SU-DHL-6 (cell line): ENCODE data around the gene KRT79.
A peak's percentile ranks its signal among the peaks of the same experiment; 100 is the strongest.

Experiments used
- H2AFZ ChIP-seq: fragments of 200-600 bp; sonication (generic); 2 replicates; pipeline ENCODE4 v1.6.1; 2014; ENCODE audit warnings: low read depth, mild to moderate bottlenecking, moderate library complexity, mixed read lengths, antibody characterized with exemption, low read length; ENCODE audit not compliant: severe bottlenecking
- H3F3A ChIP-seq: fragments of 200-600 bp; shearing (Covaris generic); 2 replicates; pipeline ENCODE4 v1.6.0; 2016; ENCODE audit warnings: antibody characterized with exemption, mild to moderate bottlenecking; ENCODE audit not compliant: insufficient read depth
- H3K27ac ChIP-seq: fragments of 200-600 bp; sonication (generic); 2 replicates; pipeline ENCODE4 v1.5.1; 2016; ENCODE audit warnings: low read depth, mild to moderate bottlenecking, low read length, moderate library complexity, mixed read lengths
- H3K27me3 ChIP-seq: fragments of 200-600 bp; sonication (generic), shearing (Covaris generic); 2 replicates; pipeline ENCODE4 v1.6.0; 2014; ENCODE audit warnings: mild to moderate bottlenecking, low read length
- H3K36me3 ChIP-seq: fragments of 200-600 bp; sonication (generic); 2 replicates; pipeline ENCODE4 v1.6.1; 2014; ENCODE audit warnings: mild to moderate bottlenecking, low read length, mixed read lengths
- H3K4me2 ChIP-seq: fragments of 300-600, 200-600 bp; shearing (Covaris generic), sonication (generic); 2 replicates; pipeline ENCODE4 v1.6.0; 2014; ENCODE audit warnings: low read length, low read depth, mild to moderate bottlenecking; ENCODE audit not compliant: poor library complexity, severe bottlenecking
- H3K4me3 ChIP-seq: fragments of 200-600 bp; sonication (generic); 2 replicates; pipeline ENCODE4 v1.5.1; 2014; ENCODE audit warnings: antibody characterized with exemption, low read length, mild to moderate bottlenecking, mixed read lengths; ENCODE audit not compliant: insufficient read depth, poor library complexity, severe bottlenecking
- H3K79me2 ChIP-seq: fragments of 200-600 bp; sonication (generic); 2 replicates; pipeline ENCODE4 v1.6.1; 2014; ENCODE audit warnings: mild to moderate bottlenecking, low read length, moderate library complexity; ENCODE audit not compliant: insufficient read depth
- H3K9ac ChIP-seq: fragments of 200-600 bp; sonication (generic); 2 replicates; pipeline ENCODE4 v1.7.0; 2014; ENCODE audit warnings: mild to moderate bottlenecking, low read length
- H3K9me2 ChIP-seq: fragments of 200-600 bp; sonication (generic); replicated peaks from 2 replicates; pipeline ENCODE4 v1.6.1; 2014; ENCODE audit warnings: low read length; ENCODE audit not compliant: insufficient read depth
- H3K9me3 ChIP-seq: fragments of 200-600 bp; sonication (generic); 2 replicates; pipeline ENCODE4 v1.6.1; 2014; ENCODE audit warnings: low read length, mixed read lengths; ENCODE audit not compliant: insufficient read depth
- H4K20me1 ChIP-seq: fragments of 200-600 bp; sonication (generic); 2 replicates; pipeline ENCODE4 v1.6.1; 2014; ENCODE audit warnings: low read depth, mild to moderate bottlenecking, antibody characterized with exemption, low read length, moderate library complexity, mixed read lengths
- EZH2phosphoT487 ChIP-seq: fragments of 200-600 bp; sonication (generic), shearing (Covaris generic); conservative IDR thresholded peaks from 2 replicates; pipeline ENCODE4 v1.6.1; 2018; ENCODE audit warnings: mild to moderate bottlenecking, antibody characterized with exemption, low read length, moderate library complexity, mixed read lengths
- TF ChIP-seq, protein P1 (sequence below): fragments of 200-600 bp; sonication (generic); IDR thresholded peaks from one replicate; pipeline ENCODE4 v1.5.1; 2017; ENCODE audit warnings: antibody characterized with exemption, mild to moderate bottlenecking, low read length, moderate library complexity; ENCODE audit not compliant: insufficient read depth, poor library complexity, severe bottlenecking

Gene KRT79

GRCh38 chr12:52878507-52879393 lies 44.6 kb upstream of the KRT79 start:
- H3F3A ChIP-seq = no peaks in the 10 kb centered on the region
- H2AFZ ChIP-seq = peak overlapping the region; percentile 58
- no peak for TF ChIP-seq EZH2phosphoT487
- TF ChIP-seq, protein P1, sequence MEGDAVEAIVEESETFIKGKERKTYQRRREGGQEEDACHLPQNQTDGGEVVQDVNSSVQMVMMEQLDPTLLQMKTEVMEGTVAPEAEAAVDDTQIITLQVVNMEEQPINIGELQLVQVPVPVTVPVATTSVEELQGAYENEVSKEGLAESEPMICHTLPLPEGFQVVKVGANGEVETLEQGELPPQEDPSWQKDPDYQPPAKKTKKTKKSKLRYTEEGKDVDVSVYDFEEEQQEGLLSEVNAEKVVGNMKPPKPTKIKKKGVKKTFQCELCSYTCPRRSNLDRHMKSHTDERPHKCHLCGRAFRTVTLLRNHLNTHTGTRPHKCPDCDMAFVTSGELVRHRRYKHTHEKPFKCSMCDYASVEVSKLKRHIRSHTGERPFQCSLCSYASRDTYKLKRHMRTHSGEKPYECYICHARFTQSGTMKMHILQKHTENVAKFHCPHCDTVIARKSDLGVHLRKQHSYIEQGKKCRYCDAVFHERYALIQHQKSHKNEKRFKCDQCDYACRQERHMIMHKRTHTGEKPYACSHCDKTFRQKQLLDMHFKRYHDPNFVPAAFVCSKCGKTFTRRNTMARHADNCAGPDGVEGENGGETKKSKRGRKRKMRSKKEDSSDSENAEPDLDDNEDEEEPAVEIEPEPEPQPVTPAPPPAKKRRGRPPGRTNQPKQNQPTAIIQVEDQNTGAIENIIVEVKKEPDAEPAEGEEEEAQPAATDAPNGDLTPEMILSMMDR = no peak
- H3K27me3 ChIP-seq = no peaks in the 10 kb centered on the region
- H3K9me2 ChIP-seq = no peaks in the 10 kb centered on the region
- H3K36me3 ChIP-seq = no peaks in the 10 kb centered on the region
- no peak overlapping the region for H3K9ac ChIP-seq
- no peak overlapping the region for H3K4me2 ChIP-seq
- no peaks in the 10 kb centered on the region for H3K79me2 ChIP-seq
- H4K20me1 ChIP-seq = no peaks in the 10 kb centered on the region
- H3K4me3 ChIP-seq = no peak overlapping the region
- no peak overlapping the region for H3K27ac ChIP-seq
- no peaks in the 10 kb centered on the region for H3K9me3 ChIP-seq

DNA sequence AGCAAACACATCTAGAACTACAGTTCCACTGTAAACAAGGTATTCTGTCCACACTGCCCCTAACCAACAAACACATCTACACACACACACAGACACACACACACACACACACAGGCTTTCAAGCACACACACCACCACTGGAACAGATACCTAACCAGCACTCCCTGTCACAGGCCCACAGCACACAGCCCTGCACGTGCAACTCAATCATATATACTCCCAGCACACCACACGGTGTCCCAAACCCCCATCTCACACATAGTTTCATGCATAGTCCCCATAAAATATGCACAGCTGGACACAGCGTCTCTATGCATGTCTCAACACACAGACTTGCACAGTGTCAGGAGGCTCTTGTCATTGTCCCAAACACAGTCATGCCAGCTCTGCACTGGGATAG lies 43.1 kb upstream of the KRT79 start:
- no peaks in the 10 kb centered on the region for H3K36me3 ChIP-seq
- no peak overlapping the region for H3K9ac ChIP-seq
- no peak overlapping the region for H3K27ac ChIP-seq
- TF ChIP-seq, protein P1 = no peak
- no peak for TF ChIP-seq EZH2phosphoT487
- no peaks in the 10 kb centered on the region for H3F3A ChIP-seq
- H4K20me1 ChIP-seq = no peaks in the 10 kb centered on the region
- no peaks in the 10 kb centered on the region for H3K27me3 ChIP-seq
- no peak overlapping the region for H2AFZ ChIP-seq
- H3K9me3 ChIP-seq = no peaks in the 10 kb centered on the region
- no peak overlapping the region for H3K4me2 ChIP-seq
- H3K4me3 ChIP-seq = no peak overlapping the region
- H3K9me2 ChIP-seq = no peaks in the 10 kb centered on the region
- H3K79me2 ChIP-seq = no peaks in the 10 kb centered on the region

DNA sequence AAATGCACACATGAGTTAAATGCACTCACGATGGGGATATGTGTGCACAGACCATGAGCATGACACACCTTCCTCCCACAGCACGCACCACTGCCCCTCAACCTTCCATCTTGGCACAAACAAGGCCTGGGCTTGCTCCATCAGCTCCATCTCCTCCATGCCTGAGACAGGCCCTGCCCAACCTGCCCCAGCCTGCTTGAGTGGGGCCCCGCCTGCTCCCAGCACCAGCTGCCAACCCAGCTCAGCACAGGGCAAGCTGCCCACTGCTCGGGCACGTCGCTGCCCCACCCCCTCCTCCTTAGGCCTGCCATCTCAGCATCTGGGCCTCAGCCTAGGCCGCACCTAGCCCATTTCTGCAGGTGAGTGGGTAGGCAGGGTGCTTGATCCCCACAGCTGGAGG lies 42.3 kb upstream of the KRT79 start:
- Histone ChIP-seq H3K9me2 (no peaks in the 10 kb centered on the region), H2AFZ (no peak overlapping the region)
- TF ChIP-seq EZH2phosphoT487 = no peak
- TF ChIP-seq, protein P1 = no peak

More for the DNA sequence above, 42.3 kb upstream of the KRT79 start:
- Histone ChIP-seq H3F3A (no peaks in the 10 kb centered on the region), H4K20me1 (no peaks in the 10 kb centered on the region), H3K27me3 (no peaks in the 10 kb centered on the region), H3K79me2 (no peaks in the 10 kb centered on the region), H3K4me2 (no peak overlapping the region), H3K9me3 (no peaks in the 10 kb centered on the region), H3K36me3 (no peaks in the 10 kb centered on the region), H3K9ac (no peak overlapping the region), H3K27ac (no peak overlapping the region), H3K4me3 (no peak overlapping the region)
